ENCODE results near the gene KCNC1.

DNA sequence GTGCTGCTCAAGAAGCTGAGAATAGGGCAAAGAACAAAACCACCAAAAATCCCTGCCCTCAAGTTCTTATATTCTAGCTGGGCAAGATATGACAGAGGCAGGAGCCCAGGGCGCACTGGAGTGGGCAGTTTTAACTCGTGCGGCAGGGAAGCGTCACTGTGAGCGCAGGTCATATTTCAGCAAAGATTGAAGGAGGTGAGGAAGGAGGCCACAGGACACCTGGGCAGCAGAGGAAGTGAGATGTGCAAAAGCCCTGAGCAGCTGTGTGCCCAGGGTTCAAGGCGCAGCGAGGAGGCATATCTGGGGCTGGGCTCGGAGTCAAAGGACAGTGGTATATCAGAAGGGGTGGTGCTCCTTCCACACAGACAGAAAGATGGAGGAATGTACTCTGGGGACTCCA is 13.5 kb downstream of the KCNC1 start:
- TF ChIP-seq CTCF (IDR thresholded peaks at IDR 0.05; ENCODE audit: poor library complexity): no peak
- TF ChIP-seq EZH2phosphoT487 (IDR thresholded peaks at IDR 0.05; ENCODE audit: low read depth, severe bottlenecking, unreplicated experiment): no peak
